Inflammatory macrophage treated with lipopolysaccharide for 4 hours (primary cell): ENCODE measurements around the gene VPS26C.
"Not testable (repeated sequence)": the region's sequence is repeated elsewhere in the genome, so short reads cannot be mapped to it uniquely, and the experiment has no call there.

Experiments used
- DNase-seq: peaks from one replicate; pipeline ENCODE4 v3.0.0-alpha.2; 2020

The VPS26C gene

GRCh38 chr21:37227071-37228002 lies 39.8 kb downstream of the VPS26C start:
- DNase-seq = no peak

GRCh38 chr21:37226041-37226920 lies 40.9 kb downstream of the VPS26C start:
- DNase-seq = no peak

- DNase-seq = no peak
These were observed 42.0 kb downstream of the VPS26C start for GRCh38 chr21:37224861-37225839.

- DNase-seq = no peak
These were observed 43.3 kb downstream of the VPS26C start for GRCh38 chr21:37223804-37224345.

- not testable (repeated sequence) for DNase-seq
These were observed 44.9 kb downstream of the VPS26C start for GRCh38 chr21:37222248-37222647.

GRCh38 chr21:37220981-37221664 lies 46.0 kb downstream of the VPS26C start:
- DNase-seq = peak; percentile 96

- peak; percentile 25 for DNase-seq
These were observed 46.6 kb downstream of the VPS26C start for GRCh38 chr21:37220433-37220980.

GRCh38 chr21:37219761-37220432 lies 47.2 kb downstream of the VPS26C start:
- DNase-seq = peak; percentile 16

- no peak for DNase-seq
These were observed 52.2 kb downstream of the VPS26C start for GRCh38 chr21:37214952-37215351.

GRCh38 chr21:37210799-37211198 lies 56.3 kb downstream of the VPS26C start:
- no peak for DNase-seq

GRCh38 chr21:37210130-37210529 lies 57.0 kb downstream of the VPS26C start:
- DNase-seq = peak; percentile 68

GRCh38 chr21:37208741-37209225 lies 58.4 kb downstream of the VPS26C start:
- DNase-seq = no peak

GRCh38 chr21:37208056-37208721 lies 58.9 kb downstream of the VPS26C start:
- peak; percentile 95 for DNase-seq

GRCh38 chr21:37207441-37208009 lies 59.6 kb downstream of the VPS26C start:
- DNase-seq = peak; percentile 11

GRCh38 chr21:37206496-37206895 lies 60.6 kb downstream of the VPS26C start:
- DNase-seq = peak; percentile 46

GRCh38 chr21:37204580-37204979 lies 62.6 kb downstream of the VPS26C start:
- no peak for DNase-seq

- no peak for DNase-seq
These were observed 64.7 kb downstream of the VPS26C start for GRCh38 chr21:37202221-37203110.
